ENCODE results near the gene PRRT4. TPM values are rescaled to one million over a fixed set of nuclear protein-coding genes. Genes with fewer than 3 reads are reported as not detected.

Gene PRRT4
- total and polyA plus RNA-seq, 2 of the 13 experiments (the other 11 are each of a cell fraction or from before 2014, with no cell fraction given) = not detected

GRCh38 chr7:128309124-128309523, 52.4 kb downstream of the PRRT4 start:
- Histone ChIP-seq H4K20me1 (ENCODE audit: insufficient read depth, low read length) (no peaks in the 10 kb centered on the region), H3K36me3 (replicated peaks in 1 of 2; ENCODE audit: control insufficient read depth in 1 of 2, insufficient read depth in 2 of 2, low read length in 2 of 2) (peaks cover 17 to 54% of the 10 kb centered on the region in 2 experiments), H3K27me3 (ENCODE audit: control insufficient read depth in 1 of 2, insufficient read depth in 2 of 2, low read length in 2 of 2) (no peaks in the 10 kb centered on the region), H3K9ac (ENCODE audit: insufficient read depth, low read depth, low read length) (no peak overlapping the region), H3K79me2 (ENCODE audit: insufficient read depth, low read length) (no peaks in the 10 kb centered on the region), H3K4me2 (ENCODE audit: low read depth, low read length) (no peak overlapping the region; the same call in 1 of the 2 replicates), H3K4me3 (replicated peaks in 1 of 3; ENCODE audit: insufficient read depth in 1 of 3, low read depth in 2 of 3, low read length in 3 of 3) (no peak overlapping the region), H3K4me1 (ENCODE audit: insufficient read depth, low read length) (peaks cover 41% of the 10 kb centered on the region), H3K27ac (ENCODE audit: extremely low read length, insufficient read depth, low read length) (peak overlapping the region; percentile 60), H2AFZ (ENCODE audit: low read length) (no peak overlapping the region), H3K9me3 (ENCODE audit: low read length) (no peaks in the 10 kb centered on the region)
- no TSS peak for BruUV-seq (replicated peaks)
- ATAC-seq = peak; percentile 76
- DNase-seq (ENCODE audit: low spot score) = peak; percentile 41
- in situ Hi-C loops (cut with HindIII; ENCODE audit: extremely low pct_ligation_motif_present, low pct_unique_long_range_greater_than_20kb) (no loop called here), intact Hi-C loops (cut with micrococcal nuclease; ENCODE audit: unreplicated experiment) (no loop called here)
- no peak for FAIRE-seq
- 61% methylated on average over 6 of the region's 6 CpGs for WGBS (ENCODE audit: low lambda C conversion rate)
- CTCF ChIA-PET (ENCODE audit: low intra/inter-chr PET ratio, low total read pairs) = no interaction called here
- POLR2A ChIA-PET = no interaction called here
- TF ChIP-seq ELF3 (CRISPR knock-in tag; IDR thresholded peaks at IDR 0.05) (peak; percentile 9; the same call in 1 of the 2 replicates), RCOR2 (CRISPR knock-in tag; IDR thresholded peaks at IDR 0.05) (0 out of 2 replicates have a peak, but pooled peaks have one; percentile 14), HNF4A (CRISPR knock-in tag; IDR thresholded peaks at IDR 0.05) (peak; percentile 29; the same call in 1 of the 2 replicates), FUBP1 (CRISPR knock-in tag; IDR thresholded peaks at IDR 0.05; ENCODE audit: borderline replicate concordance) (no peak), MYPOP (CRISPR knock-in tag; IDR thresholded peaks at IDR 0.05) (no peak), FOXA3 (CRISPR knock-in tag; IDR thresholded peaks at IDR 0.05) (peak; percentile 48), ZBTB33 (CRISPR knock-in tag; IDR thresholded peaks at IDR 0.05) (no peak), RARA (CRISPR knock-in tag; IDR thresholded peaks at IDR 0.05) (peak; percentile 82), AHDC1 (CRISPR knock-in tag; IDR thresholded peaks at IDR 0.05; ENCODE audit: borderline replicate concordance) (peak; percentile 74; the same call in 1 of the 2 replicates), NR2F6 (IDR thresholded peaks at IDR 0.05) (no peak), NR2F6 (CRISPR knock-in tag; IDR thresholded peaks at IDR 0.05) (peak; percentile 25; the same call in 1 of the 2 replicates)

Data from HepG2 (cell line).